ENCODE data around the gene PTPN6. TPM values are rescaled to one million over a fixed set of nuclear protein-coding genes. Genes with fewer than 3 reads are reported as not detected.
A peak's percentile ranks its signal among the peaks of the same experiment; 100 is the strongest.

The PTPN6 gene
- total and polyA plus RNA-seq, 9 of the 15 experiments (the other 6 are each of a cell fraction or from before 2014, with no cell fraction given): 1.5 to 5.1 (median 3.9) TPM

GRCh38 chr12:6965026-6965661 is 14.0 kb downstream of the PTPN6 start (continued):
- no peak for TF ChIP-seq ZNF407 (IDR thresholded peaks at IDR 0.05; ENCODE audit: low read depth)
- no peak for TF ChIP-seq ZNF75A (CRISPR knock-in tag; IDR thresholded peaks at IDR 0.05)
- TF ChIP-seq ZNF830 (CRISPR knock-in tag; IDR thresholded peaks at IDR 0.05): no peak
- TF ChIP-seq CTBP1 (IDR thresholded peaks at IDR 0.05; ENCODE audit: borderline replicate concordance): no peak
- TF ChIP-seq MNT (conservative IDR thresholded peaks at IDR 0.05): peak; percentile 84 to 86
- TF ChIP-seq FIP1L1 (IDR thresholded peaks at IDR 0.05; ENCODE audit: low read depth, low read length, poor library complexity, severe bottlenecking): no peak
- no peak for TF ChIP-seq TEAD2 (tag; IDR thresholded peaks at IDR 0.05)
- no peak for TF ChIP-seq ZNF253 (CRISPR knock-in tag; conservative IDR thresholded peaks at IDR 0.05)
- TF ChIP-seq, protein P1, sequence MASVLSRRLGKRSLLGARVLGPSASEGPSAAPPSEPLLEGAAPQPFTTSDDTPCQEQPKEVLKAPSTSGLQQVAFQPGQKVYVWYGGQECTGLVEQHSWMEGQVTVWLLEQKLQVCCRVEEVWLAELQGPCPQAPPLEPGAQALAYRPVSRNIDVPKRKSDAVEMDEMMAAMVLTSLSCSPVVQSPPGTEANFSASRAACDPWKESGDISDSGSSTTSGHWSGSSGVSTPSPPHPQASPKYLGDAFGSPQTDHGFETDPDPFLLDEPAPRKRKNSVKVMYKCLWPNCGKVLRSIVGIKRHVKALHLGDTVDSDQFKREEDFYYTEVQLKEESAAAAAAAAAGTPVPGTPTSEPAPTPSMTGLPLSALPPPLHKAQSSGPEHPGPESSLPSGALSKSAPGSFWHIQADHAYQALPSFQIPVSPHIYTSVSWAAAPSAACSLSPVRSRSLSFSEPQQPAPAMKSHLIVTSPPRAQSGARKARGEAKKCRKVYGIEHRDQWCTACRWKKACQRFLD (CRISPR knock-in tag; IDR thresholded peaks at IDR 0.05): no peak
- TF ChIP-seq ZNF717 (CRISPR knock-in tag; IDR thresholded peaks at IDR 0.05): no peak
- TF ChIP-seq PHB2 (IDR thresholded peaks at IDR 0.05; ENCODE audit: low read depth): no peak
- TF ChIP-seq, protein P2, sequence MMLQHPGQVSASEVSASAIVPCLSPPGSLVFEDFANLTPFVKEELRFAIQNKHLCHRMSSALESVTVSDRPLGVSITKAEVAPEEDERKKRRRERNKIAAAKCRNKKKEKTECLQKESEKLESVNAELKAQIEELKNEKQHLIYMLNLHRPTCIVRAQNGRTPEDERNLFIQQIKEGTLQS (IDR thresholded peaks at IDR 0.05): no peak
- TF ChIP-seq, protein P2 (CRISPR knock-in tag; conservative IDR thresholded peaks at IDR 0.05): no peak
- TF ChIP-seq POLR2H (tag; IDR thresholded peaks at IDR 0.05; ENCODE audit: low read depth): no peak
- no peak for TF ChIP-seq GATA2 (CRISPR knock-in tag; IDR thresholded peaks at IDR 0.05)
- TF ChIP-seq SPI1 (IDR thresholded peaks at IDR 0.05; ENCODE audit: borderline replicate concordance, low read depth, low read length): no peak
- no peak for TF ChIP-seq ATF7 (IDR thresholded peaks at IDR 0.05)

Measured in K562 (cell line).